Measurements from ENCODE around the gene PMFBP1. TPM values are rescaled to one million over a fixed set of nuclear protein-coding genes. Genes with fewer than 3 reads are reported as not detected.

Gene PMFBP1, protein sequence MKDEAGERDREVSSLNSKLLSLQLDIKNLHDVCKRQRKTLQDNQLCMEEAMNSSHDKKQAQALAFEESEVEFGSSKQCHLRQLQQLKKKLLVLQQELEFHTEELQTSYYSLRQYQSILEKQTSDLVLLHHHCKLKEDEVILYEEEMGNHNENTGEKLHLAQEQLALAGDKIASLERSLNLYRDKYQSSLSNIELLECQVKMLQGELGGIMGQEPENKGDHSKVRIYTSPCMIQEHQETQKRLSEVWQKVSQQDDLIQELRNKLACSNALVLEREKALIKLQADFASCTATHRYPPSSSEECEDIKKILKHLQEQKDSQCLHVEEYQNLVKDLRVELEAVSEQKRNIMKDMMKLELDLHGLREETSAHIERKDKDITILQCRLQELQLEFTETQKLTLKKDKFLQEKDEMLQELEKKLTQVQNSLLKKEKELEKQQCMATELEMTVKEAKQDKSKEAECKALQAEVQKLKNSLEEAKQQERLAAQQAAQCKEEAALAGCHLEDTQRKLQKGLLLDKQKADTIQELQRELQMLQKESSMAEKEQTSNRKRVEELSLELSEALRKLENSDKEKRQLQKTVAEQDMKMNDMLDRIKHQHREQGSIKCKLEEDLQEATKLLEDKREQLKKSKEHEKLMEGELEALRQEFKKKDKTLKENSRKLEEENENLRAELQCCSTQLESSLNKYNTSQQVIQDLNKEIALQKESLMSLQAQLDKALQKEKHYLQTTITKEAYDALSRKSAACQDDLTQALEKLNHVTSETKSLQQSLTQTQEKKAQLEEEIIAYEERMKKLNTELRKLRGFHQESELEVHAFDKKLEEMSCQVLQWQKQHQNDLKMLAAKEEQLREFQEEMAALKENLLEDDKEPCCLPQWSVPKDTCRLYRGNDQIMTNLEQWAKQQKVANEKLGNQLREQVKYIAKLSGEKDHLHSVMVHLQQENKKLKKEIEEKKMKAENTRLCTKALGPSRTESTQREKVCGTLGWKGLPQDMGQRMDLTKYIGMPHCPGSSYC
- 1 to 10 TPM in 1 of 2 experiments, under 1 TPM in 1; 0.73 to 1.1 TPM for total RNA-seq
- not detected for polyA plus RNA-seq

- intact Hi-C loops (cut with micrococcal nuclease) = no loop called here
- Histone ChIP-seq H3K36me3 (ENCODE audit: insufficient read depth, low read length) (no peaks in the 10 kb centered on the region), H3K27me3 (ENCODE audit: insufficient read depth, low read length) (no peaks in the 10 kb centered on the region), H3K27ac (ENCODE audit: low read depth, low read length) (no peak within 1 kb of the TSS), H3K4me3 (ENCODE audit: low read length in 2 of 2) (no peak within 1 kb of the TSS), H3K4me1 (ENCODE audit: insufficient read depth, low read length) (no peaks in the 10 kb centered on the region), H3K9me3 (ENCODE audit: control insufficient read depth in 1 of 2, low read length in 2 of 2) (no peaks in the 10 kb centered on the region)
- Mint-ChIP-seq H3K36me3 (no peaks in the 10 kb centered on the region), H3K27ac (no peak within 1 kb of the TSS), H3K27me3 (peaks cover 0 to 3% of the 10 kb centered on the region in 2 donors), H3K4me1 (no peaks in the 10 kb centered on the region), H3K4me3 (no peak within 1 kb of the TSS), H3K9me3 (peaks cover 0 to 3% (median 1%) of the 10 kb centered on the region in 8 donors)
- ChIA-PET POLR2A (ENCODE audit: partially characterized antibody) (no interaction called here), CTCF (ENCODE audit: partially characterized antibody) (interaction anchor here (1.1 kb wide), 1 partner anchor 14 kb away, joined by 3 read pairs; no protein-coding TSS in a partner anchor)
- DNase-seq = peak in 2 of 5 donors; percentile 6 to 7
These were observed at the start of gene PMFBP1 for GRCh38 chr16:72172105-72173034. Gene PMFBP1 (minus strand): TSS chr16:72172155. CDS start chr16:72171208, 947 bp downstream.

DNA sequence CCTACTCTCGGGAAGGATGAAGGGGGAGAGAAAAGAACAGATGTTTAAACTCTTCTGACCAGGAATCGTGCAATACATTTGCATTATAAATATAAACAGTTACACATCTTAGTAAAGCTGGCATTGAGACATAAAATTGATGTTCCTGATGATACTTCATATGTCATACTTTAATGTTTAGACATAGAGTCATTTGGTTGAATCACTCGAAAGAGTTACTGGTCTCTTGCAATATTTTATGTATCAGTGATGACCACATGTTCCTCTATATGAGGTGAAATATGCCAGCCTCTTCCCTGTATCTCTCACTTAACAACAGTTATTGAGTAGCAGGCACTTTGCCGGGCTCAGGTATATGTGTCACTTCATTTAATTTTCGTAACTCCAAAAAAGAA is 49.7 kb upstream of the PMFBP1 start:
- no peaks in the 10 kb centered on the region for H3K4me1 ChIP-seq (ENCODE audit: insufficient read depth, low read length)
- intact Hi-C loops (cut with micrococcal nuclease) = no loop called here
- ChIA-PET CTCF (ENCODE audit: partially characterized antibody) (no interaction called here), POLR2A (ENCODE audit: partially characterized antibody) (no interaction called here)
- no peaks in the 10 kb centered on the region for H3K9me3 Mint-ChIP-seq
- no peak overlapping the region for H3K27ac ChIP-seq (ENCODE audit: low read depth, low read length)
- no peak for DNase-seq
- H3K36me3 Mint-ChIP-seq = no peaks in the 10 kb centered on the region
- H3K9me3 ChIP-seq (ENCODE audit: control insufficient read depth in 1 of 2, low read length in 2 of 2) = no peaks in the 10 kb centered on the region
- H3K27me3 ChIP-seq (ENCODE audit: insufficient read depth, low read length) = no peaks in the 10 kb centered on the region
- H3K27me3 Mint-ChIP-seq = peaks cover 0 to 5% of the 10 kb centered on the region in 2 donors
- H3K4me1 Mint-ChIP-seq = no peaks in the 10 kb centered on the region
- H3K4me3 ChIP-seq (ENCODE audit: low read length in 2 of 2) = no peak overlapping the region
- no peak overlapping the region for H3K4me3 Mint-ChIP-seq
- H3K36me3 ChIP-seq (ENCODE audit: insufficient read depth, low read length) = no peaks in the 10 kb centered on the region
- no peak overlapping the region for H3K27ac Mint-ChIP-seq

DNA sequence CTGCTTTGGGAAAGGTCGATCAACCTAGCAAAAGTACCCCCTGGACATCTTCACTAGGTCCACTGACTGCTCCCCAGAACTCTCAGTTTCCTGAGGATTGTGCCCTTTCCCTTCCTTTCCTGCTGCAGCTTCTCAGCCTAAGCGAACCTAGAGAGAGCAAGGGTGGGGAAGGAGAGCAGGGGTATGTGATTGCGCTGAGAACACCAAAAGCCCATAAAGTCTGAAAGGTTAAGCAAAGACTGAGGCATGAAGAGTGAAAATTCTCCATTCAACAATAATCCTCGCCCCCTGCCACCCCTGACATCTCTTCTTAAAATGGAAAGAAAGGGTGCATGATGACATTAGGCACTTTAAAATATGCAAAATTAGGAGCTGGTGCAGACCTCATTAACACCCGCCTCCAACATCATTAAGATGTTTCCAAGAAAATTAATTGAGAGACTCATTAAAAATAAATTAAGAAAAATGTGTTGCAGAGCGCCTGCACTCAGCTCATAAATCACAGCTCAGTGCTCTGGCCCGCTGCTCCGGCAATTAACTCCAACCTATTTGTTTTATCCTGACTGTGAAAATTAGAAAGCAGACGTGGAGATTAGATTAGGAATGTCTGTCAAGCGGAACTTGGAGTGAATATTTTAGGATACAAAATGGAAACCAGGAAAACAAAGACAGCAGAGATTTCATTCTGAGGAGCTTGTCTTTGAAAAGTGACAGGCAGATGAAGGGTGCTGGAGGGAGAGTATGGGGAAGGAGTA is 49.1 kb upstream of the PMFBP1 start:
- no peaks in the 10 kb centered on the region for H3K9me3 ChIP-seq (ENCODE audit: control insufficient read depth in 1 of 2, low read length in 2 of 2)
- no peaks in the 10 kb centered on the region for H3K36me3 Mint-ChIP-seq
- no peaks in the 10 kb centered on the region for H3K4me1 Mint-ChIP-seq
- no peak overlapping the region for H3K4me3 Mint-ChIP-seq
- no peak overlapping the region for H3K27ac ChIP-seq (ENCODE audit: low read depth, low read length)
- H3K27ac Mint-ChIP-seq = no peak overlapping the region
- no peaks in the 10 kb centered on the region for H3K27me3 ChIP-seq (ENCODE audit: insufficient read depth, low read length)
- DNase-seq = no peak
- H3K36me3 ChIP-seq (ENCODE audit: insufficient read depth, low read length) = no peaks in the 10 kb centered on the region
- no peaks in the 10 kb centered on the region for H3K9me3 Mint-ChIP-seq
- CTCF ChIA-PET (ENCODE audit: partially characterized antibody) = no interaction called here
- POLR2A ChIA-PET (ENCODE audit: partially characterized antibody) = no interaction called here
- peaks cover 0 to 5% of the 10 kb centered on the region in 2 donors for H3K27me3 Mint-ChIP-seq
- intact Hi-C loops (cut with micrococcal nuclease) = no loop called here
- no peaks in the 10 kb centered on the region for H3K4me1 ChIP-seq (ENCODE audit: insufficient read depth, low read length)
- H3K4me3 ChIP-seq (ENCODE audit: low read length in 2 of 2) = no peak overlapping the region

DNA sequence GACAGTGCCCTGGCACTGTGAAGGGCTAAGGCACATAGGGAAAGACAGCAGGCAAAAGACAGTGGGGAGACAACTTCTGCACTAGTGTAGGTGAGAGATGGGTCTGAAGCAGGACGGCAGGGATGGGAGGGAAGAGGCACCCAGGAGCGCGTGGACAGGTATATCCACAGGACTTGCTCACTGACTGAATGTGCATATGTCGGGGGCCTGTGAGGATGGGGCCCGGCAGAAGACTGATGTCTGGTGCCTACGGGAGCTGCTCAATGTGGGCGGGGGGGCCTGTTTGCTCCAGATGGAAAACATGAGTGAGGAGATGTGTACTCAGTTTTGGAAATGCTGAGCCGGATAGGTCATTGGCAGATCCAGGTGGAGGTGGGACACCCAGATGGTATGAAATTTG is 47.3 kb upstream of the PMFBP1 start:
- Mint-ChIP-seq H3K27me3 (peaks cover 0 to 2% of the 10 kb centered on the region in 2 donors), H3K4me1 (no peaks in the 10 kb centered on the region), H3K4me3 (no peak overlapping the region), H3K9me3 (peaks cover 0 to 14% (median 6%) of the 10 kb centered on the region in 8 donors), H3K36me3 (no peaks in the 10 kb centered on the region), H3K27ac (no peak overlapping the region)
- Histone ChIP-seq H3K27me3 (ENCODE audit: insufficient read depth, low read length) (no peaks in the 10 kb centered on the region), H3K4me1 (ENCODE audit: insufficient read depth, low read length) (no peaks in the 10 kb centered on the region), H3K4me3 (ENCODE audit: low read length in 2 of 2) (no peak overlapping the region), H3K36me3 (ENCODE audit: insufficient read depth, low read length) (no peaks in the 10 kb centered on the region), H3K9me3 (ENCODE audit: control insufficient read depth in 1 of 2, low read length in 2 of 2) (no peaks in the 10 kb centered on the region), H3K27ac (ENCODE audit: low read depth, low read length) (no peak overlapping the region)
- ChIA-PET CTCF (ENCODE audit: partially characterized antibody) (interaction anchor here (0.5 kb wide), 1 partner anchor 609 kb away, joined by 3 read pairs; no protein-coding TSS in a partner anchor), POLR2A (ENCODE audit: partially characterized antibody) (no interaction called here)
- intact Hi-C loops (cut with micrococcal nuclease) = no loop called here
- no peak for DNase-seq

GRCh38 chr16:72216767-72217166 is 44.8 kb upstream of the PMFBP1 start:
- H3K4me1 Mint-ChIP-seq = no peaks in the 10 kb centered on the region
- ChIA-PET CTCF (ENCODE audit: partially characterized antibody) (no interaction called here), POLR2A (ENCODE audit: partially characterized antibody) (no interaction called here)
- no peaks in the 10 kb centered on the region for H3K4me1 ChIP-seq (ENCODE audit: insufficient read depth, low read length)
- no peak overlapping the region for H3K27ac ChIP-seq (ENCODE audit: low read depth, low read length)
- H3K9me3 Mint-ChIP-seq = peaks cover 0 to 14% (median 6%) of the 10 kb centered on the region in 8 donors
- no peak overlapping the region for H3K4me3 ChIP-seq (ENCODE audit: low read length in 2 of 2)
- no peaks in the 10 kb centered on the region for H3K36me3 ChIP-seq (ENCODE audit: insufficient read depth, low read length)
- peaks cover 0 to under 1% of the 10 kb centered on the region in 2 donors for H3K27me3 Mint-ChIP-seq
- DNase-seq = no peak
- no peak overlapping the region for H3K4me3 Mint-ChIP-seq
- intact Hi-C loops (cut with micrococcal nuclease) = no loop called here
- H3K36me3 Mint-ChIP-seq = no peaks in the 10 kb centered on the region
- no peaks in the 10 kb centered on the region for H3K27me3 ChIP-seq (ENCODE audit: insufficient read depth, low read length)
- H3K9me3 ChIP-seq (ENCODE audit: control insufficient read depth in 1 of 2, low read length in 2 of 2) = no peaks in the 10 kb centered on the region
- H3K27ac Mint-ChIP-seq = no peak overlapping the region

- Histone ChIP-seq H3K36me3 (ENCODE audit: insufficient read depth, low read length) (no peaks in the 10 kb centered on the region), H3K27me3 (ENCODE audit: insufficient read depth, low read length) (no peaks in the 10 kb centered on the region), H3K27ac (ENCODE audit: low read depth, low read length) (no peak overlapping the region), H3K4me3 (ENCODE audit: low read length in 2 of 2) (no peak overlapping the region), H3K4me1 (ENCODE audit: insufficient read depth, low read length) (no peaks in the 10 kb centered on the region), H3K9me3 (ENCODE audit: control insufficient read depth in 1 of 2, low read length in 2 of 2) (no peaks in the 10 kb centered on the region)
- POLR2A ChIA-PET (ENCODE audit: partially characterized antibody) = no interaction called here
- Mint-ChIP-seq H3K27ac (no peak overlapping the region), H3K4me3 (no peak overlapping the region), H3K9me3 (peaks cover 0 to 14% (median 6%) of the 10 kb centered on the region in 8 donors), H3K4me1 (no peaks in the 10 kb centered on the region), H3K36me3 (no peaks in the 10 kb centered on the region), H3K27me3 (no peaks in the 10 kb centered on the region)
- CTCF ChIA-PET (ENCODE audit: partially characterized antibody) = no interaction called here
- intact Hi-C loops (cut with micrococcal nuclease) = no loop called here
- DNase-seq = no peak
These were observed 42.9 kb upstream of the PMFBP1 start for GRCh38 chr16:72214821-72215220.

Measured in CD4-positive, alpha-beta memory T cell (primary cell).